SK-N-SH (cell line): Measurements from ENCODE around the gene ZNF575.

Experiments
- CHD2 ChIP-seq: fragments of 150-350 bp; IDR thresholded peaks from 2 replicates; pipeline ENCODE4 v1.6.1; 2018; ENCODE audit warnings: low read length; ENCODE audit not compliant: partially characterized antibody
- EZH2phosphoT487 ChIP-seq: fragments of 200-600 bp; sonication (generic); IDR thresholded peaks from 2 replicates; pipeline ENCODE4 v1.6.1; 2017; ENCODE audit warnings: low read depth, mixed run types, mild to moderate bottlenecking, antibody characterized with exemption, moderate library complexity, borderline replicate concordance
- FOXM1 ChIP-seq: IDR thresholded peaks from 2 replicates; pipeline ENCODE4 v1.4.0; 2012; ENCODE audit warnings: low read depth, mild to moderate bottlenecking
- POLR2AphosphoS5 ChIP-seq: IDR thresholded peaks from 2 replicates; pipeline ENCODE4 v1.6.1; 2012; ENCODE audit warnings: low read depth, low read length
- RAD21 ChIP-seq: IDR thresholded peaks from 2 replicates; pipeline ENCODE4 v1.6.1; 2012; ENCODE audit warnings: mild to moderate bottlenecking, low read length
- TAF1 ChIP-seq: IDR thresholded peaks from 2 replicates; pipeline ENCODE4 v1.6.1; 2012; ENCODE audit warnings: low read depth, mild to moderate bottlenecking, low read length, moderate library complexity, borderline replicate concordance
- TCF12 ChIP-seq: IDR thresholded peaks from 2 replicates; pipeline ENCODE4 v1.4.0; 2012
- TF ChIP-seq, protein P1 (sequence below): fragments of 150-350 bp; IDR thresholded peaks from 2 replicates; pipeline ENCODE4 v1.6.1; 2016; ENCODE audit warnings: mild to moderate bottlenecking, low read depth, low read length
- TF ChIP-seq, protein P2 (sequence below): IDR thresholded peaks from 2 replicates; pipeline ENCODE4 v1.6.1; 2012; ENCODE audit warnings: mild to moderate bottlenecking, low read depth, low read length, moderate library complexity
- TF ChIP-seq, protein P3 (sequence below): fragments of 200-600 bp; sonication (generic); IDR thresholded peaks from 2 replicates; pipeline ENCODE4 v1.6.1; 2017; ENCODE audit warnings: antibody characterized with exemption, mild to moderate bottlenecking, moderate library complexity
- TF ChIP-seq, protein P4 (sequence below): IDR thresholded peaks from 2 replicates; pipeline ENCODE4; 2012
- TF ChIP-seq, protein P5 (sequence below): IDR thresholded peaks from 2 replicates; pipeline ENCODE4 v1.4.0; 2012; ENCODE audit warnings: low read depth

DNA sequence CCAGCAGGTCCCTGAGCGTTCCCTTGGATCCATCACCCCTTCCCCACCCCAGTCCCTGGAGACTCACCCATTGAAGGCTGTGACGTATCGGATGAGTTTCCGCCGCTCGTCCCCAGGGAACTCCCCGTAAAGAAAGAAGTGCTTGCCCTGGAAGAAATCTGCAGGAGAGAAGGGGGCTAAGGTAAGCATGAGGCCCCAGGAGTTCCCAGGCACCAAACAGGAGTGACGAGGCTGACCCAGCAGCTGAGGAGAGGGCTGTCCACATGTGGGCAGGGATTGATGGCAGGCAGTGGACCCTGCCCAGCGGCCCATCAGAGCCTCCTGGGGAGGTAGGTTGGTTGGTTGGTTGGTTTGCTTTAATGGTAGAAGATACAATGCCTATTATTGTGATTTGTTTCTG is 11.1 kb downstream of the ZNF575 start:
- TF ChIP-seq FOXM1 (no peak), TCF12 (no peak), POLR2AphosphoS5 (no peak), CHD2 (no peak), RAD21 (no peak), TAF1 (no peak), EZH2phosphoT487 (no peak)
- TF ChIP-seq, protein P1, sequence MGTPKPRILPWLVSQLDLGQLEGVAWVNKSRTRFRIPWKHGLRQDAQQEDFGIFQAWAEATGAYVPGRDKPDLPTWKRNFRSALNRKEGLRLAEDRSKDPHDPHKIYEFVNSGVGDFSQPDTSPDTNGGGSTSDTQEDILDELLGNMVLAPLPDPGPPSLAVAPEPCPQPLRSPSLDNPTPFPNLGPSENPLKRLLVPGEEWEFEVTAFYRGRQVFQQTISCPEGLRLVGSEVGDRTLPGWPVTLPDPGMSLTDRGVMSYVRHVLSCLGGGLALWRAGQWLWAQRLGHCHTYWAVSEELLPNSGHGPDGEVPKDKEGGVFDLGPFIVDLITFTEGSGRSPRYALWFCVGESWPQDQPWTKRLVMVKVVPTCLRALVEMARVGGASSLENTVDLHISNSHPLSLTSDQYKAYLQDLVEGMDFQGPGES: no peak
- TF ChIP-seq, protein P2, sequence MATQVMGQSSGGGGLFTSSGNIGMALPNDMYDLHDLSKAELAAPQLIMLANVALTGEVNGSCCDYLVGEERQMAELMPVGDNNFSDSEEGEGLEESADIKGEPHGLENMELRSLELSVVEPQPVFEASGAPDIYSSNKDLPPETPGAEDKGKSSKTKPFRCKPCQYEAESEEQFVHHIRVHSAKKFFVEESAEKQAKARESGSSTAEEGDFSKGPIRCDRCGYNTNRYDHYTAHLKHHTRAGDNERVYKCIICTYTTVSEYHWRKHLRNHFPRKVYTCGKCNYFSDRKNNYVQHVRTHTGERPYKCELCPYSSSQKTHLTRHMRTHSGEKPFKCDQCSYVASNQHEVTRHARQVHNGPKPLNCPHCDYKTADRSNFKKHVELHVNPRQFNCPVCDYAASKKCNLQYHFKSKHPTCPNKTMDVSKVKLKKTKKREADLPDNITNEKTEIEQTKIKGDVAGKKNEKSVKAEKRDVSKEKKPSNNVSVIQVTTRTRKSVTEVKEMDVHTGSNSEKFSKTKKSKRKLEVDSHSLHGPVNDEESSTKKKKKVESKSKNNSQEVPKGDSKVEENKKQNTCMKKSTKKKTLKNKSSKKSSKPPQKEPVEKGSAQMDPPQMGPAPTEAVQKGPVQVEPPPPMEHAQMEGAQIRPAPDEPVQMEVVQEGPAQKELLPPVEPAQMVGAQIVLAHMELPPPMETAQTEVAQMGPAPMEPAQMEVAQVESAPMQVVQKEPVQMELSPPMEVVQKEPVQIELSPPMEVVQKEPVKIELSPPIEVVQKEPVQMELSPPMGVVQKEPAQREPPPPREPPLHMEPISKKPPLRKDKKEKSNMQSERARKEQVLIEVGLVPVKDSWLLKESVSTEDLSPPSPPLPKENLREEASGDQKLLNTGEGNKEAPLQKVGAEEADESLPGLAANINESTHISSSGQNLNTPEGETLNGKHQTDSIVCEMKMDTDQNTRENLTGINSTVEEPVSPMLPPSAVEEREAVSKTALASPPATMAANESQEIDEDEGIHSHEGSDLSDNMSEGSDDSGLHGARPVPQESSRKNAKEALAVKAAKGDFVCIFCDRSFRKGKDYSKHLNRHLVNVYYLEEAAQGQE: no peak
- TF ChIP-seq, protein P3, sequence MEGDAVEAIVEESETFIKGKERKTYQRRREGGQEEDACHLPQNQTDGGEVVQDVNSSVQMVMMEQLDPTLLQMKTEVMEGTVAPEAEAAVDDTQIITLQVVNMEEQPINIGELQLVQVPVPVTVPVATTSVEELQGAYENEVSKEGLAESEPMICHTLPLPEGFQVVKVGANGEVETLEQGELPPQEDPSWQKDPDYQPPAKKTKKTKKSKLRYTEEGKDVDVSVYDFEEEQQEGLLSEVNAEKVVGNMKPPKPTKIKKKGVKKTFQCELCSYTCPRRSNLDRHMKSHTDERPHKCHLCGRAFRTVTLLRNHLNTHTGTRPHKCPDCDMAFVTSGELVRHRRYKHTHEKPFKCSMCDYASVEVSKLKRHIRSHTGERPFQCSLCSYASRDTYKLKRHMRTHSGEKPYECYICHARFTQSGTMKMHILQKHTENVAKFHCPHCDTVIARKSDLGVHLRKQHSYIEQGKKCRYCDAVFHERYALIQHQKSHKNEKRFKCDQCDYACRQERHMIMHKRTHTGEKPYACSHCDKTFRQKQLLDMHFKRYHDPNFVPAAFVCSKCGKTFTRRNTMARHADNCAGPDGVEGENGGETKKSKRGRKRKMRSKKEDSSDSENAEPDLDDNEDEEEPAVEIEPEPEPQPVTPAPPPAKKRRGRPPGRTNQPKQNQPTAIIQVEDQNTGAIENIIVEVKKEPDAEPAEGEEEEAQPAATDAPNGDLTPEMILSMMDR: no peak
- TF ChIP-seq, protein P4, sequence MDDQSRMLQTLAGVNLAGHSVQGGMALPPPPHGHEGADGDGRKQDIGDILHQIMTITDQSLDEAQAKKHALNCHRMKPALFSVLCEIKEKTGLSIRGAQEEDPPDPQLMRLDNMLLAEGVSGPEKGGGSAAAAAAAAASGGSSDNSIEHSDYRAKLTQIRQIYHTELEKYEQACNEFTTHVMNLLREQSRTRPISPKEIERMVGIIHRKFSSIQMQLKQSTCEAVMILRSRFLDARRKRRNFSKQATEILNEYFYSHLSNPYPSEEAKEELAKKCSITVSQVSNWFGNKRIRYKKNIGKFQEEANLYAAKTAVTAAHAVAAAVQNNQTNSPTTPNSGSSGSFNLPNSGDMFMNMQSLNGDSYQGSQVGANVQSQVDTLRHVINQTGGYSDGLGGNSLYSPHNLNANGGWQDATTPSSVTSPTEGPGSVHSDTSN: no peak
- TF ChIP-seq, protein P5, sequence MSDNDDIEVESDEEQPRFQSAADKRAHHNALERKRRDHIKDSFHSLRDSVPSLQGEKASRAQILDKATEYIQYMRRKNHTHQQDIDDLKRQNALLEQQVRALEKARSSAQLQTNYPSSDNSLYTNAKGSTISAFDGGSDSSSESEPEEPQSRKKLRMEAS: no peak
